HCT116 (cell line): Measurements from ENCODE around the gene KRT85. TPM values are rescaled to one million over a fixed set of nuclear protein-coding genes. Genes with fewer than 3 reads are reported as not detected.

Experiments
- ATAC-seq: fragments of 200-7000 bp; cut with Tn5 transposase; 2 replicates; pipeline ENCODE4 v1.9.1; 2020; ENCODE audit warnings: mild to moderate bottlenecking, moderate library complexity
- BruUV-seq: library from RNA; stranded (reverse); fragments of 400-500 nt; replicated peaks from 2 replicates; lab custom pipeline; 2021; lab: Mats Ljungman, UMichigan
- CTCF ChIA-PET: fragments of 300-600 bp; sonication (Branson Sonifier 250); formaldehyde crosslinking; loops from one replicate; lab custom pipeline; 2021; ENCODE audit warnings: antibody characterized with exemption; lab: Charles Lee
- POLR2A ChIA-PET: fragments of 300-600, 350-600 bp; sonication (Branson Sonifier 250); formaldehyde crosslinking; loops from one replicate; lab custom pipeline; 2021; ENCODE audit warnings: antibody characterized with exemption; lab: Charles Lee
- RAD21 ChIA-PET, 2 experiments: fragments of 300-600 bp; sonication (Branson Sonifier 250); formaldehyde crosslinking; loops; one replicate each; lab custom pipeline; 2023; ENCODE audit warnings: low total read pairs in 2 of 2; ENCODE audit not compliant: uncharacterized antibody in 2 of 2, unreplicated experiment in 2 of 2, low non-redundant PET in 1 of 2; lab: Charles Lee
- DNase-seq: peaks from one replicate; pipeline ENCODE4 v3.0.0-alpha.2; 2010; ENCODE audit warnings: low read depth, low spot score
- H2AFZ ChIP-seq: fragments of 200-600 bp; shearing (Covaris generic), sonication (generic); 2 replicates; pipeline ENCODE4 v1.6.1; 2017; ENCODE audit warnings: low read depth, mixed run types, mixed read lengths, antibody characterized with exemption, low read length; ENCODE audit not compliant: poor library complexity, severe bottlenecking
- H3K27ac ChIP-seq: 2 replicates; pipeline ENCODE4 v1.5.1; 2012; ENCODE audit warnings: low read depth, low read length
- H3K27me3 ChIP-seq: fragments of 200-600 bp; sonication (generic); 2 replicates; pipeline ENCODE4 v1.6.1; 2016; ENCODE audit warnings: mixed run types, low read length, mixed read lengths; ENCODE audit not compliant: insufficient read depth
- H3K36me3 ChIP-seq, 2 experiments: fragments of 200-500 bp in 1 of 2; fragments of 200-600 bp in 1 of 2; sonication (Bioruptor generic) in 1 of 2; sonication (generic) in 1 of 2; 2 replicates each; pipeline versions ENCODE4 v1.5.1 to v1.6.1; 2014 to 2016; ENCODE audit warnings: low read length in 2 of 2, inconsistent platforms in 1 of 2, mixed read lengths in 1 of 2, mixed run types in 1 of 2; ENCODE audit not compliant: insufficient read depth in 2 of 2, control insufficient read depth in 1 of 2
- H3K4me1 ChIP-seq, 2 experiments: fragments of 200-600 bp in 1 of 2; sonication (generic) in 1 of 2; 2 replicates each; pipeline versions ENCODE4 v1.5.1 to v1.6.1; 2012 to 2017; ENCODE audit warnings: low read length in 2 of 2, inconsistent platforms in 1 of 2, mild to moderate bottlenecking in 1 of 2, mixed read lengths in 1 of 2, mixed run types in 1 of 2, moderate library complexity in 1 of 2; ENCODE audit not compliant: insufficient read depth in 2 of 2, control insufficient read depth in 1 of 2
- H3K4me2 ChIP-seq: fragments of 200-600 bp; sonication (generic); 2 replicates; pipeline ENCODE4 v1.6.1; 2017; ENCODE audit warnings: mixed run types, low read length, mixed read lengths
- H3K4me3 ChIP-seq, 2 experiments: fragments of 200-600 bp in 1 of 2; sonication (generic) in 1 of 2; replicated peaks in 1 of 2; 2 replicates each; pipeline ENCODE4 v1.5.1; 2011 to 2016; ENCODE audit warnings: low read length in 2 of 2, control low read depth in 1 of 2, low read depth in 1 of 2, mild to moderate bottlenecking in 1 of 2, mixed read lengths in 1 of 2, mixed run types in 1 of 2
- H3K79me2 ChIP-seq: fragments of 200-600 bp; sonication (generic); 2 replicates; pipeline ENCODE4 v1.6.1; 2017; ENCODE audit warnings: mild to moderate bottlenecking, mixed run types, low read length, moderate library complexity, mixed read lengths; ENCODE audit not compliant: insufficient read depth
- H3K9ac ChIP-seq: fragments of 200-600 bp; sonication (generic); 2 replicates; pipeline ENCODE4 v1.6.1; 2016; ENCODE audit warnings: low read length, mixed read lengths
- H3K9me2 ChIP-seq: fragments of 200-600 bp; sonication (generic), shearing (Covaris generic); 2 replicates; pipeline ENCODE4 v1.6.1; 2017; ENCODE audit warnings: mixed run types, mild to moderate bottlenecking, moderate library complexity; ENCODE audit not compliant: insufficient read depth
- H3K9me3 ChIP-seq, 2 experiments: fragments of 200-500 bp in 1 of 2; fragments of 200-600 bp in 1 of 2; sonication (Bioruptor generic) in 1 of 2; sonication (generic) in 1 of 2; 2 replicates each; pipeline ENCODE4 v1.6.1; 2014 to 2017; ENCODE audit warnings: low read length in 2 of 2, mixed read lengths in 2 of 2, inconsistent platforms in 1 of 2, low read depth in 1 of 2, mild to moderate bottlenecking in 1 of 2, mixed run types in 1 of 2, moderate library complexity in 1 of 2; ENCODE audit not compliant: control insufficient read depth in 1 of 2, insufficient read depth in 1 of 2
- H4K20me1 ChIP-seq: fragments of 200-600 bp; sonication (generic), shearing (Covaris generic); 2 replicates; pipeline ENCODE4 v1.6.1; 2017; ENCODE audit warnings: mixed run types, mild to moderate bottlenecking, moderate library complexity; ENCODE audit not compliant: insufficient read depth
- ATF3 ChIP-seq: IDR thresholded peaks from 2 replicates; pipeline ENCODE4 v1.6.1; 2012
- CBX3 ChIP-seq: IDR thresholded peaks from 2 replicates; pipeline ENCODE4 v1.6.1; 2012; ENCODE audit warnings: low read depth
- EGR1 ChIP-seq: IDR thresholded peaks from 2 replicates; pipeline ENCODE4 v1.6.1; 2012; ENCODE audit warnings: low read depth
- ELF1 ChIP-seq: IDR thresholded peaks from 2 replicates; pipeline ENCODE4 v1.6.1; 2012; ENCODE audit warnings: low read depth, borderline replicate concordance
- EZH2 ChIP-seq: fragments of 200-600 bp; sonication (generic); IDR thresholded peaks from 2 replicates; pipeline ENCODE4 v1.6.1; 2017; ENCODE audit warnings: antibody characterized with exemption, mixed run types
- EZH2phosphoT487 ChIP-seq: fragments of 200-600 bp; IDR thresholded peaks from 2 replicates; pipeline ENCODE4 v1.6.1; 2018; ENCODE audit warnings: antibody characterized with exemption, borderline replicate concordance
- FOSL1 ChIP-seq: IDR thresholded peaks from 2 replicates; pipeline ENCODE4 v1.6.1; 2012; ENCODE audit warnings: low read depth
- JUND ChIP-seq: IDR thresholded peaks from 2 replicates; pipeline ENCODE4 v1.6.1; 2012
- POLR2A ChIP-seq: IDR thresholded peaks from 2 replicates; pipeline ENCODE4 v1.7.0; 2011; ENCODE audit warnings: borderline replicate concordance; ENCODE audit not compliant: insufficient read depth, insufficient read length; ENCODE audit errors: extremely low read depth
- SIN3A ChIP-seq: IDR thresholded peaks from 2 replicates; pipeline ENCODE4 v1.6.1; 2012; ENCODE audit warnings: low read depth
- SP1 ChIP-seq: IDR thresholded peaks from 2 replicates; pipeline ENCODE4 v1.6.1; 2012; ENCODE audit warnings: low read depth
- TCF7L2 ChIP-seq: IDR thresholded peaks from 2 replicates; pipeline ENCODE4 v1.7.0; 2011; ENCODE audit warnings: borderline replicate concordance, inconsistent platforms; ENCODE audit not compliant: insufficient read depth, insufficient read length; ENCODE audit errors: extremely low read depth
- ZBTB33 ChIP-seq: IDR thresholded peaks from 2 replicates; pipeline ENCODE4 v1.6.1; 2011; ENCODE audit warnings: mild to moderate bottlenecking, low read length, moderate library complexity; ENCODE audit not compliant: insufficient replicate concordance; ENCODE audit errors: extremely low read depth
- intact Hi-C: fragments of 100-400 bp; cut with micrococcal nuclease; formaldehyde crosslinking; loops from 2 replicates; pipeline ENCODE4 v1.10.0; 2022
- total RNA-seq: library from RNA; stranded (reverse); gene quantifications from one replicate; pipeline ENCODE4 v1.2.1, GENCODE V29; 2021; ENCODE audit not compliant: unreplicated experiment

KRT85 gene
- total RNA-seq, 1 experiment from 2014 or later, result not detected

- TF ChIP-seq ZBTB33 (no peak), EZH2phosphoT487 (no peak), ATF3 (no peak), TCF7L2 (no peak), CBX3 (no peak), SIN3A (no peak)
Measured at GRCh38 chr12:52379536-52379935, 12.3 kb upstream of the KRT85 start (continued).

- intact Hi-C loops, result no loop called here
Measured at GRCh38 chr12:52378091-52378490, 10.8 kb upstream of the KRT85 start.

More at GRCh38 chr12:52378091-52378490, 10.8 kb upstream of the KRT85 start:
- H3K9me3 ChIP-seq, result peaks cover 0 to 10% of the 10 kb centered on the region in 2 experiments; a peak in 1 of 4 replicates
- H3K4me1 ChIP-seq, result no peaks in the 10 kb centered on the region
- H3K27me3 ChIP-seq, result no peaks in the 10 kb centered on the region
- H3K9ac ChIP-seq, result no peak overlapping the region
- H3K36me3 ChIP-seq, result no peaks in the 10 kb centered on the region
- no TSS peak for BruUV-seq
- no peaks in the 10 kb centered on the region for H3K9me2 ChIP-seq
- H3K27ac ChIP-seq, result no peak overlapping the region
- no peak overlapping the region for H3K4me2 ChIP-seq
- ChIA-PET RAD21 (no interaction called here), CTCF (interaction anchor here (1.7 to 1.8 kb wide), 2 partner anchors 18 to 492 kb away, joined by 5 read pairs; no protein-coding TSS in a partner anchor), POLR2A (no interaction called here)
- H3K79me2 ChIP-seq, result no peaks in the 10 kb centered on the region
- H3K4me3 ChIP-seq, result no peak overlapping the region
- no peaks in the 10 kb centered on the region for H4K20me1 ChIP-seq
- no peak for ATAC-seq
- TF ChIP-seq EGR1 (no peak), JUND (no peak), ATF3 (no peak), POLR2A (no peak), FOSL1 (no peak), EZH2 (no peak), SP1 (no peak), ELF1 (no peak)
- TF ChIP-seq, all 23 proteins: peak for 0
- DNase-seq, result no peak
- H2AFZ ChIP-seq, result no peak overlapping the region
